ENCODE measurements around the gene ATP9B. TPM values are rescaled to one million over a fixed set of nuclear protein-coding genes. Genes with fewer than 3 reads are reported as not detected.

ATP9B gene
- total RNA-seq, 1 experiment from 2014 or later, result 44.4 TPM

GRCh38 chr18:79229431-79229830 is 160.2 kb downstream of the ATP9B start:
- CTCF ChIA-PET, result no interaction called here
- Histone ChIP-seq H3K9me3 (ENCODE audit: control insufficient read depth, insufficient read depth, low read depth, low read length) (no peaks in the 10 kb centered on the region), H3K27me3 (ENCODE audit: control insufficient read depth, insufficient read depth, low read length) (no peaks in the 10 kb centered on the region), H3K4me1 (ENCODE audit: control insufficient read depth, insufficient read depth, low read length) (no peaks in the 10 kb centered on the region), H3K4me3 (ENCODE audit: low read depth in 2 of 2, low read length in 2 of 2) (no peak overlapping the region), H3K36me3 (ENCODE audit: control insufficient read depth, insufficient read depth, low read length) (no peaks in the 10 kb centered on the region), H3K27ac (ENCODE audit: low read length) (no peak overlapping the region)
- ATAC-seq (no peak), DNase-seq (ENCODE audit: low read depth, low spot score) (no peak)
- intact Hi-C loops (cut with micrococcal nuclease; ENCODE audit: unreplicated experiment) (no loop called here), in situ Hi-C loops (cut with HindIII; ENCODE audit: low pct_unique_long_range_greater_than_20kb, low sequenced_read_pairs) (no loop called here)
- POLR2A ChIA-PET, result no interaction called here
- TF ChIP-seq TCF7L2 (IDR thresholded peaks at IDR 0.05; ENCODE audit: low read depth, low read length) (no peak), SIN3A (IDR thresholded peaks at IDR 0.05; ENCODE audit: borderline replicate concordance, insufficient read depth, low read depth, low read length) (no peak), REST (IDR thresholded peaks at IDR 0.05; ENCODE audit: insufficient read depth in 1 of 2, low read depth in 2 of 2, low read length in 1 of 2) (no peak), POLR2AphosphoS5 (IDR thresholded peaks at IDR 0.05; ENCODE audit: low read depth, low read length) (no peak), CTCF (IDR thresholded peaks at IDR 0.05) (no peak)
- BruUV-seq (replicated peaks), result no TSS peak

- H3K36me3 ChIP-seq (ENCODE audit: control insufficient read depth, insufficient read depth, low read length), result no peaks in the 10 kb centered on the region
- no peak for DNase-seq (ENCODE audit: low read depth, low spot score)
- ChIA-PET POLR2A (no interaction called here), CTCF (interaction anchor here (0.6 kb wide), 1 partner anchor 361 kb away, joined by 3 read pairs; no protein-coding TSS in a partner anchor)
- in situ Hi-C loops (cut with HindIII; ENCODE audit: low pct_unique_long_range_greater_than_20kb, low sequenced_read_pairs), result no loop called here
- no peak overlapping the region for H3K4me3 ChIP-seq (ENCODE audit: low read depth in 2 of 2, low read length in 2 of 2)
- intact Hi-C loops (cut with micrococcal nuclease; ENCODE audit: unreplicated experiment), result no loop called here
- H3K9me3 ChIP-seq (ENCODE audit: control insufficient read depth, insufficient read depth, low read depth, low read length), result no peaks in the 10 kb centered on the region
- BruUV-seq (replicated peaks), result no TSS peak
- no peaks in the 10 kb centered on the region for H3K4me1 ChIP-seq (ENCODE audit: control insufficient read depth, insufficient read depth, low read length)
- H3K27ac ChIP-seq (ENCODE audit: low read length), result no peak overlapping the region
- TF ChIP-seq SIN3A (IDR thresholded peaks at IDR 0.05; ENCODE audit: borderline replicate concordance, insufficient read depth, low read depth, low read length) (no peak), TCF7L2 (IDR thresholded peaks at IDR 0.05; ENCODE audit: low read depth, low read length) (no peak), REST (IDR thresholded peaks at IDR 0.05; ENCODE audit: insufficient read depth in 1 of 2, low read depth in 2 of 2, low read length in 1 of 2) (no peak), POLR2AphosphoS5 (IDR thresholded peaks at IDR 0.05; ENCODE audit: low read depth, low read length) (no peak), CTCF (IDR thresholded peaks at IDR 0.05) (no peak)
- ATAC-seq, result no peak
- no peaks in the 10 kb centered on the region for H3K27me3 ChIP-seq (ENCODE audit: control insufficient read depth, insufficient read depth, low read length)
Measured at GRCh38 chr18:79234438-79234837, 165.2 kb downstream of the ATP9B start.

Measured in Panc1 (cell line).